Colon (tissue), 2 donors: ENCODE data around the gene OTOR.

ENCODE experiments used
- FAIRE-seq: peaks from 2 replicates; lab custom pipeline; 2012; peaks lifted over from hg19 to GRCh38; lab: Jason Lieb, UNC
- donor health status: control.
- donor health status: control.

Gene OTOR

GRCh38 chr20:16748308-16748900 lies at the start of gene OTOR:
TSS of gene OTOR (plus strand) at chr20:16748358. CDS start at chr20:16748402, 44 bp downstream.
- no peak for FAIRE-seq

DNA sequence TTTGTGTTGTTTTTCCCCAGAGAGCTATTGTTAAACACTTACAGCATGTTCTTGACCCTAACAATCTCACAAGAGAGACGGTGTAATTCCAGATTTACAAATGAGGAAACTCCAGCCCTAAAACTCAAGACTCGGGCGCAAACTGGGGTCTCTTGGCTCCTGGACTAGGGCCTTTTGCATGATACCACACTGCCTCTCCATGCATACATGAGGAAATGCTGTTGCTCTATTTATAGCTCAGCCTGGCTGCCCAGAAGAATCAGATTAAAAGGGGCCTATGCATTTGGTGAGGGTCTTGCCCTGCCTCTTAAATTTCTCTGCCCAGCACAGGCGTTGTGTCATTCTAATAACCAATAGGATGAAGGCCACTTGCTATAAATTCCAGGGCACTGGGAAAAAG lies 48.9 kb upstream of the OTOR start:
- no peak for FAIRE-seq

GRCh38 chr20:16701296-16701695 lies 46.9 kb upstream of the OTOR start:
- no peak for FAIRE-seq

DNA sequence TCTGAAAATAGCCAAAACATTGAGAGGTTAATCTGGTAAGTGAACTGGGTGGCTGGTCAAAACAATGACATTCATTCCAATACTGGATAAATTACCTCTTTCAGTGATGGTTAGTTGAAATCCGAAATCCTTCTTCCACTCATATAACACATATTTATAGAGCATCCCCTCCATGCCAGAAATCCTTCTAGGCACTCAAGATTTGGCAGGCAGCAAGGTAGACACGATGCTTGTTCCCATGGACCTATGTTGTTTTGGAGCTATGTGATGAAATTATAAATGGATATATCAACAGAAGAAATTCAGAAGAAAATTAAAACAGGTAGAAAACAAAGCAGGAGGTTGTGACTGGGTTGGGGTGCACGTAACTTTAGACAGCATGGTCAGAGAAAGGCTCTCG lies 44.6 kb upstream of the OTOR start:
- FAIRE-seq: no peak

- no peak for FAIRE-seq
Measured at GRCh38 chr20:16707674-16708073, 40.5 kb upstream of the OTOR start.

GRCh38 chr20:16708602-16709001 lies 39.6 kb upstream of the OTOR start:
- FAIRE-seq: no peak

DNA sequence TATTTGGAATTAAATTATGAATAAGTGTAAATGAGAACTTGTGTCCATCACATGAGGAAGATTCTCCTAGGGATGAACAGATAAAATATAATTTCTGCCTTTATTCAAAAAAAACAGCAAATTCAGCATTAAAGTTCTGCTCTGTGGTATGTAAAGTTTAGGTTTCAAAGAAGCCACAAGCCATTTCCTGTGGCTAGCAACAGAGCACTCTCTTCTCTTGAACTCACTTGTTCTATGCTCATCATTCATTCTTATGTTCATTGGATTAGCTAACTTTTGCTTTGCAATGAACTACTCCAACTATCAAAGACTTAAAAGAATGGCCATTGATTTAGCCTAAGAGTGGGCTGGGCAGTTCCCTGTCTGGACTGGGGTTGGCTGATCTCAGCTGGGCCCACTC lies 39.1 kb upstream of the OTOR start:
- FAIRE-seq: no peak

- no peak for FAIRE-seq
Measured at GRCh38 chr20:16710781-16711180, 37.4 kb upstream of the OTOR start.

GRCh38 chr20:16711661-16712258 lies 36.4 kb upstream of the OTOR start:
- no peak for FAIRE-seq

DNA sequence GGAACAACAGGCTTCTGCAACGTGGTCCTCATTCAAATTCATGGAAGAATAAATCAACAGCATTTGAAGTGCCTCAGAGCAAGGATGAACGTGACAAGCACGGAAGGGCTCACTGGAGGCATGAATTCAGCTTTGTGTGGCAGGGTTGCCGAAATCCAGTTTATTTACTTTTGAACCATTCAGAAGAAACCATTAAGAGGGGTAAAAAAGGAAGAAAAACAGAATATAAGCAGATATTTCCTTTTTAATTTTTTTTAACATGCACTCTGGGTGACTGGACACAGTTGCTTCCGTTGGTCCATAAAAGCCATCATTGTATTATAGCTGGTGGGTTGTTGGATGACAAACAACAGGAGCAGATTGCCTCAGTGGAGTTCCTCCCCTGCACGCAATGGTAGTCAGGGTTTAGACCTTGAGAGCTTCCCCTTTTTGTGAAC lies 35.6 kb upstream of the OTOR start:
- FAIRE-seq: no peak

DNA sequence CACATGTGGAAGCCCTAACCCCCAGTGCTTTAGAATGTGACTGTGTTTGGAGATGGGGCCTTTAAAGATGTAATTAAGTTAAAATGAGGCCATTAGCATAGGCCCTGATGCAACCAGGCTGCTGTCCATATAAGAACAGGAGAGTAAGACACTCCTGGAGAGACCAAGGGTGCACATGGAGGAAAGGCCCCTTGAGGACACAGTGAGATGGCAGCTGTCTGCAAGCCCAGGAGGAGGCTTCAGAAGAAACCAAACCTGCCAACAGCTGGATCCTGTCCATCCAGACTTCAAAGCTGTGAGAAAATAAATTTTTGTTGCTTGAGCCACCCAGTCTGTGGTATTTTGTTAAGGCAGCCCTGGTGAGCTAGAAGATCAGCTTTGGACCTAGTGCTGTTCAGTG lies 35.1 kb upstream of the OTOR start:
- no peak for FAIRE-seq

- no peak for FAIRE-seq
Measured at GRCh38 chr20:16714242-16714641, 33.9 kb upstream of the OTOR start.

- FAIRE-seq: no peak
Measured at GRCh38 chr20:16714751-16715150, 33.4 kb upstream of the OTOR start.

DNA sequence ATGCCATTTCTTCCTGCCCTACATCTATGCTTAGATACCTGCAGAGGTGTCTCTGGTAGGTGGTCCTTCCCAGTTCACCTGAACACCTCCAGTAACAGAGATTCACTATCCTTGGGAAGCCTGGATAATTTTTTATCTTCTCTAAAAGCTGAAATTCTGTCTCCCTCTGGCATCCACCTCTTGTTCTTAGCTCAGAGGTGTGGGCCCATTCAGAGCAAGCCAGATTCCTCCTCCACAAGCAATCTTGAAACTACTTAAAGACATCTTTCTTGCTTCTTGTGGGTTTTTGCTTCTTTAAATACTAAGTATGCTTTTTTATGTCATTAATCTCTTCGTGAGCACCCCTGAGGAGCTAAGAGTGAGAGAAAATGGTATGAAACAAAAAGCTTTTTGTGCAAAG lies 28.7 kb upstream of the OTOR start:
- no peak for FAIRE-seq

DNA sequence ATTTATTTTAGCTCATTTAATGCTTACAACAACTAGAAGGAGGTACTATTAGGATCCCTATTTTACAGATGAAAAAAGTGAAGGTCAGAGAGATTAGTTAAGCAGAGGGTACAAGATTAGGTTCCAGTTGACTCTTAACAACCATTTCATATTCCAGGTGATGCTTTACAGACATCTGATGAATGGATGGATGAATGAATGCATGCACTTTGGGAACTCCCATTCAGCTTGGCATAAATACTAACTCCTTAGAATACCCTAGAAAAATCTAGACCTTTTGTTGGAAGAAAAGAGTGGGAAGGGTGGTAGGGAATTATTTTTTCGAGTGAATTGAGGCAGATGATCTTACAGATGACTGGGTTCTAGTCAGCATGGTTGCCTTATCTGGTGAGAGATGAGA lies 19.1 kb upstream of the OTOR start:
- no peak for FAIRE-seq

DNA sequence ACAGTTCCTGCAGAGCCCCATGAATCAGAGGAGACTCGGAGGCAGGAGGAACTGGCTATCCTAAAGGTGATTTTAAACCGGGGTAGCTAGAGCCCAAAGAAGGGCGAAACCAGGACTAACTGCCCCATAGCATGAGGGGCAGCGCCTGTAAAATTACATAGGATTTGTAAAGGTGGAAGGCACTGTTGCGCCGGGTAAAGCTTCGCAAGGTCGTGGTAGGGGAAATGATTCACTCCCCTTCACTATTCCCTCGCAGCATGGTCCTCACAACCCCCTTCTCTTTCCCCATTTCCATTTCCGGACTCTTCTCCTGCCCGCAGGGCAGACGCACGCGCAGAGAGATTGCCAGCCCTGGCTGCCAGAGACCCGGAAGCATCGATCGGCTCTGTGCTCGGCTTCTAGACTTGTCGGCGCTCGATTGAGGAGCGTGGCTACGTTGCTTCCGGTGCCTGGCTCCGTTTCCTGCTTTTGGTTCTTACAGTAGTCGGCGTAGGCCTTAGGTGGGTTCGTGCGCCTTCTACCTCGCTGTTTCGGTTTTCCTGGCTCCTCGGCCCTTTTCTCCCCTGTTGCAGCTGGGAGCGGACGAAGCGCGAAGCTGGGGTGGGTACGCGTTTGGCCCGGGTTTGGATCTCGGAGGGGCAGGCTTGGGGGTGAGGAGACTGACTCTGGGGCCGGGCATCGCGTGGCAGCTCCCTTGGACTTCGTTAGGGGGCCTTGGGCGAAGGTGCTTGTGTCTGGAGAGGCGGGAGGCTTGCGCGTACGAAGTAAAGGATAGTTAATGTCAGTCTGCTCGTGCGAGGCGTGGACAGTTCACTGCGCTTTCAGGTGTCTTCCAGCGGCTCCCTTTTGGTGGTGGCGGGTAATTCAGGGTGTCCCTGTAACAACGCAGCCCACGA lies 18.3 kb upstream of the OTOR start, which contains the start of gene SNRPB2:
Gene SNRPB2 (plus strand): TSS at position 462 of the 896 bp plus-strand sequence. CDS start 1,677 bp downstream, outside the sequence.
- FAIRE-seq: no peak

- FAIRE-seq: no peak
Measured at GRCh38 chr20:16732506-16733152, 15.5 kb upstream of the OTOR start.

GRCh38 chr20:16740365-16741072 lies 7.6 kb upstream of the OTOR start:
- FAIRE-seq: no peak

- FAIRE-seq: no peak
Measured at GRCh38 chr20:16744178-16744807, 3.9 kb upstream of the OTOR start.

DNA sequence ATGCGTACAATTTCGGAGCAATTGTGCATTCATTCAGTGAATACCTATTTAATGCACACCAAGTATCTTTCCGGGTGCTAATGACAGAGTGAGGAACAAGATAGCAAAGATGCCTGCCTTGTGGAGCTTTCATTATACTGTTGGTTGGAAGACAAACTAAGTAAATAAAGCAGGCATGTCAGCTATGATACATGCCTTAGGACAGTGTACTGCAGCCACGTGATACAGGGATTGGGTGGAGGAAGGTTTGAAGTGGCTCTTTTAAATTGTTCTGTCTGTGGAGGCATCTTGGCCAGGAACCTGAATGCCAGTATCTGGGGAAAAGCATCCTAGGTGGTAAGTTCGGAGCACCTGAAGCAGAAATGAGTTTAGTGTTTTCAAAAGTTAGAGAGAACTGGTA lies 3.0 kb upstream of the OTOR start:
- FAIRE-seq: no peak

DNA sequence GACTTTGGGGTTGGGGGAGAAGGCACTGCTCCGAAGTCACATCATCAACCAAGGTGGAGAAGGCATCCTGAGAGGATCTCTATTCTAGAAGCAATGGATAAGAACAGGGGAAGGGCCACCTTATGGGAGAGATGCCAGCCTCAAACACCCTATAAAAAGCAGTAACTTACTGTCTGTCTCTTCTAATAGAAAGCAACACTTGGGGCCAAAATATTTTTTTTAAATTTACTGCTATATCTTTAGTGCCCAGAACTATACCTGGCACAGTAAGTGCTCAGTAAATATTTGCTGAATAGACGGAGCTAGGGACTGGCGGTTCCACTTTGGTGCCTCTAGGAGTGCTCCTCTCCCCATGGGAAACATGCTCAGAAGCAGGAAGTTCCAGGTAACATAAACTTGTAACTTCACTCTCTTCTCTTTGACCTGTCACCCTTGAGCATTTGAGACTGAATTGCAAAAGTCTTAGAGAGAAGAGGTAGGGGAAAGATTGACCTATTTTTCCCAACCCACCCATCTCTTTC lies 807 bp upstream of the OTOR start:
- no peak for FAIRE-seq
